ENCODE data around the gene B4GALNT4.
"Not testable (repeated sequence)": the region's sequence is repeated elsewhere in the genome, so short reads cannot be mapped to it uniquely, and the experiment has no call there.

B4GALNT4 gene

DNA sequence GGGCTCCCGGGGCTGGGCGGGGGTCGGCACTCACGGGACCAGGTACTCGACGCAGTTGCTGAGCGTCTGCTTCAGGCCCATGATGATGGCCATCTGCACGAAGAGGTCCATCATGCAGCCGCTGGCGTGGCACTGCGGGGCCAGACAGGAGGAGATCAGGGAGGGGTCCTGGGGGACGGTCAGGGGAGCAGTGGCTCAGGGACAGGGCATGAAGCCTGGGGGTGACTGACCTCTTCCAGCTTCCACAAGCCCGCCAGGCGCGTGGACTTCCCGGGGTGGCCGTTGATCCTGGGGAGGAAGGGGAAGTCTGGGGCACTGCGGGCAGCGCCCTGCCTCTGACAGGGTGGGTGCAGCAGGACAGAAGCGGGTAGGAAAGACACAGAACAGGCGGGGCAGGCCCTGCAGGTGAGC, 51.6 kb downstream of the B4GALNT4 start:
- no peak for DNase-seq

DNA sequence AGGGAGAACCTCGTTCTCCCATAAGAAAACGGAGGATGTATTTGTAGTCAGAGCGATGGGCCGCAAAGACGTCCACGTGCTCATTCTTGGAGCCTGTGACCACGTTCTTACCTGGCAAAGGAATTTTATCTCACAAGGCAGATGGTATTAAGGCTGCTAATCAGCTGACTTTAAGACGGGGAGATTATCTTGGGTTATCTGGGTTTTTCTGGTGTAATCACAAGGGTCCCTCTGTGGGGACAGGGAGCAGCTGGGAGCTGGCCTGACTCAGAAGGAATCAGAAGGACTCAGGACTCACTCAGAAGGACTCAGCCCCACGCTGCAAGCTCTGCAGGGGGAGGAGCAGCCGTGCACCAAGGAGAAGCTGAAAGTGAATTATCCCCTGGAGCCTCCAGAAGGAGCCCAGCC, 53.0 kb downstream of the B4GALNT4 start:
- DNase-seq: no peak

DNA sequence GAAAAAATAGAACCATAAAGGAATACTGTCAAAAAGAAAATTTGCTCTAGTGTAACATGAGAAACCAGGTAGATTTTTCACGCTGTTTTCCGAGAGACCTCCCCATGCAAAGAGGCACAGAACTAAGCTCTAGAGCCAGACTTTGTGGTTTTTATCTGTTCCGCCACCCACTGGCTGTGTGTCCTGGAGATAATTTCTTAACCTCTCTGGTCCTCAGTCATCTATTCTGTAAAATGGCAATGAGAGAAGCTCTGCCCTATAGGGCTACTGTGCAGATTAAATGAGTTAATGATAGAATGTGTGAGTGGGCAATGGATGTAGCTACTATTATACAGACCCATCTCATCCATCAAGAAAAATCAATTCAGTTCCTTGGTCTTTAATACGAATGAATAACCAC, 54.9 kb downstream of the B4GALNT4 start:
- no peak for DNase-seq

DNA sequence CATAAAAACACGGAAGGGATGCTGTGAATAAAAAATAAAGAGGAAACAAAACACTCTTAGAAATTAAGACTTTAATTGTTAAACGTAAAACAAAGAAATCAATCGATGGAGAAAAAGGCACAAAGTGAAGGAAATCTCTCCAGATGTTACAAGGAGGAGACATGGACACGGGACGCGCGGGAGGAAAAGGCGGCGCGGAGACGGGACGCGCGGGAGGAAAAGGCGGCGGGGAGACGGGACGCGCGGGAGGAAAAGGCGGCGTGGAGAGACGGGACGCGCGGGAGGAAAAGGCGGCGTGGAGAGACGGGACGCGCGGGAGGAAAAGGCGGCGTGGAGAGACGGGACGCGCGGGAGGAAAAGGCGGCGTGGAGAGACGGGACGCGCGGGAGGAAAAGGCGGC, 55.5 kb downstream of the B4GALNT4 start:
- not testable (repeated sequence) for DNase-seq

DNA sequence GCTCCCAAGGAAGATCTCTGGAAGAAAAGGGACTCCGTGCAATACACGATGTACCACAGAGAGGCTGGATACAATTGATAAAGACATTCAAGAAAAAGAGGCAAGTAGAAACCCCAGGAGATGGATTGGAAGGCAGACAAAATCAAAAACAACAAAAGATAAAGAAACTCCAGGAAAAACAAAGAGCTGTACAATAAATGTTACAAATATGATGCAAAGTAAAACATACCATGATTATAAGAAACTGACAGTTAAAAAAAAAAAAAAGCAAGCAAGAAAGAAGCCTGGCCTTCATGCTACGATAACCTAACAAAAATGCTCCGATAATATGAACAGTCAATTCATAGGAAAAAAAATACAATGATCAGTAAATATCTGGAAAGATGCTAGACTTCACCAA, 56.0 kb downstream of the B4GALNT4 start:
- no peak for DNase-seq

DNA sequence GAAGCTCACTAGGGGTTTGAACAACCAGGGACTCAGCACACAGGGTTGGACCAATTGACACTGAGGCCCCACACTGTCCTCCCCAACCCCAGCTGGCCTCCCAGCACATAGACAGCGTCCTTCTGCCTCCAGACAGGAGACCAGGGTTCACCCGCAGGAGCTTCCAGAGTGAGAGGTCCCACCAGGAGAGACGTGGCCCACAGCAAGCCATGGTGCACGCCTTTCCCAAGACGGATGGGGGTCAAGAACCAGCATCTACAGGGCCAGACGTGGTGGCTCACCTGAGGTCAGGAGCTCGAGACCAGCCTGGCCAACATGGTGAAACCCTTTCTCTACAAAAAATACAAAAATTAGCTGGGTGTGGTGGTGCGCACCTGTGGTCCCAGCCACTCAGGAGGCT, 57.6 kb downstream of the B4GALNT4 start:
- no peak for DNase-seq

DNA sequence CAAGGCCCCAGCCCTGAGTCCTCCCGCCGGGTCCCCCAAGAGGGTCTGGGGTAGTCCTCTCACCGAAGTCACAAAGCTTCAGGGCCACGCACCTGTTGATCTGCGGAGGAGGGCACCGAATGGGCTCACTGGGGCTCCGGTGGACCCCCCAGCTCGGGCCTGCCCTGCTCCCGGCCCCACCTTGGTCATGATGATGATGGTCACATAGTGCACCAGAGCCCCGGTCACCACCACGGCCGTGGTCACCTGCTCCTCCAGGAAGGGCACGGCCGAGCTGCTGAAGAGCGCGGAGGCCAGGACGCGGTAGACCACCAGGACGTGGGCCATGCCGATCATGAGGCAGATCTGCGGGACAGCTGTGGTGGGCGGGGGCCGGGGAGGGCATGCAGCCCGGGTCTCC, 59.0 kb downstream of the B4GALNT4 start:
- DNase-seq: no peak

DNA sequence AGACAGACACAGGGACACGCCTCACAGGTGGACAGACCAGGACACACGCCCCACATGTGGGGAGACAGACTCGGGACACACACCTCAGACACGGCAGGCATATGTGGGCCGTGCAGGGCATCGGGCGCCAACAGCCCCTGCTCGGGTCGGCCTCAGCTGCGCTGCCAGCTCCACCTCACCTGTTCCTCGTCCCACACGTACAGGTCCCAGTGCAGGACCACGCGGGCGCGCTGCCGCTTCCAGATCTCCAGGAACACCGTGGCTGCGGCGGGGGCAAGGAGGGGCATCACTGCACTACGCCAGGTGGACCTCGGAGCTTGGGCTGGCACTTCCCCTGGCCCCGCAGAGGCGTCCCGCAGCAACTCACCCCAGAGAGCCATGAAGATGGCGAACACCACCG, 60.1 kb downstream of the B4GALNT4 start:
- DNase-seq: no peak

DNA sequence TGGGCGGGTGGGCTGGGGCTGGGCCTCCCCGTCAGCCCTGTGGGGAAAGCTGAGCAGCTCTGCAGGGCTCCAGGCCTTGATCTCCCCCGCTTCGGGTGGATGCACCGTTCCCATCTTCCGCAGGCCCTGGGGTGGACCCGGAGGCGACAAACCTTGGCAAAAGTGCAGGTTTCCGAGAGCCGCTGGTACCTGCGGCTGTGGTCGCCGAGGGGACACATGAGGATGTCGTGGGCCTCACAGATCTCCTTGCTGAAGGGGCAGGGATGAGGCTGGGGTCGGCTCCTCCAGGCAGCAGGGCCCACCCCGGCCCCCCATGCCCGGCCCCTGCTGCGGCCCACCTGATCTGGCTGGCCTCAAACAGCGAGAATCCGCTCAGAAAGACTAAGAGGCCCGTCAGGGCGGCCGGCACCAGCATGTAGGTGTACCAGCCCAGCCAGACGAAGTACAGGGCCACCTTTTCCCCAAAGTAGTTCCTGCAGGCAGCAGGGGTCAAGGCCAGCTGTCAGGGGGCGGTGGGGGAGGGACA, 60.7 kb downstream of the B4GALNT4 start:
- DNase-seq: no peak

Measured in C1 segment of cervical spinal cord (tissue), 14 donors.